ENCODE data around the gene ICA1. TPM values are rescaled to one million over a fixed set of nuclear protein-coding genes. Genes with fewer than 3 reads are reported as not detected.

Gene ICA1
- 0.23 TPM in 1 of 2 replicates, not detected in the other for total RNA-seq

GRCh38 chr7:8261711-8262695 lies at the start of gene ICA1:
Gene ICA1 (minus strand): TSS chr7:8262167. CDS start chr7:8235926, 26,241 bp downstream.

Other genes with a start within 250 kb of the ICA1 start
- not detected in 2 replicates for gene NXPH1, start 171.4 kb upstream of the ICA1 start, total RNA-seq

Measured in pericardium fibroblast (primary cell).